Neural cell (in vitro differentiated cells): ENCODE measurements around the gene TRIM5. TPM values are rescaled to one million over a fixed set of nuclear protein-coding genes. Genes with fewer than 3 reads are reported as not detected.

Experiments
- H2AFZ ChIP-seq: fragments of 200-600, 300-800 bp; sonication (generic), shearing (Covaris generic); 2 replicates; pipeline ENCODE4 v1.6.0; 2014; ENCODE audit warnings: low read depth, mild to moderate bottlenecking, antibody characterized with exemption, low read length, moderate library complexity
- H3F3A ChIP-seq: fragments of 200-600 bp; shearing (Covaris generic); 2 replicates; pipeline ENCODE4 v1.6.1; 2016; ENCODE audit warnings: mild to moderate bottlenecking, moderate library complexity, mixed read lengths, antibody characterized with exemption, low read length; ENCODE audit not compliant: insufficient read depth, poor library complexity, severe bottlenecking
- H3K27ac ChIP-seq: fragments of 200-600, 300-800 bp; sonication (generic), shearing (Covaris generic); 2 replicates; pipeline ENCODE4 v1.5.1; 2014; ENCODE audit warnings: mild to moderate bottlenecking, low read length, moderate library complexity
- H3K27me3 ChIP-seq: fragments of 300-800, 200-600 bp; sonication (generic), shearing (Covaris generic); 2 replicates; pipeline ENCODE4 v1.6.0; 2014; ENCODE audit warnings: mild to moderate bottlenecking, low read depth, low read length, moderate library complexity; ENCODE audit not compliant: insufficient read depth
- H3K36me3 ChIP-seq: fragments of 300-800, 200-600 bp; sonication (generic), shearing (Covaris generic); 2 replicates; pipeline ENCODE4 v1.5.1; 2014; ENCODE audit warnings: mild to moderate bottlenecking, antibody characterized with exemption, low read length, moderate library complexity; ENCODE audit not compliant: insufficient read depth
- H3K4me2 ChIP-seq: fragments of 300-800, 200-600 bp; sonication (generic), shearing (Covaris generic); 2 replicates; pipeline ENCODE4 v1.6.0; 2014; ENCODE audit warnings: mild to moderate bottlenecking, low read length
- H3K4me3 ChIP-seq: fragments of 300-800, 200-600 bp; sonication (generic), shearing (Covaris generic); 2 replicates; pipeline ENCODE4 v1.5.1; 2014; ENCODE audit warnings: mild to moderate bottlenecking, low read length, moderate library complexity
- H3K79me2 ChIP-seq: fragments of 200-600 bp; shearing (Covaris generic); replicated peaks from 2 replicates; pipeline ENCODE4 v1.6.0; 2014; ENCODE audit warnings: mild to moderate bottlenecking, low read length, moderate library complexity; ENCODE audit not compliant: insufficient read depth
- H3K9ac ChIP-seq: fragments of 300-800, 200-600 bp; sonication (generic), shearing (Covaris generic); 2 replicates; pipeline ENCODE4 v1.6.1; 2016; ENCODE audit warnings: mild to moderate bottlenecking, low read length, mixed read lengths
- H3K9me2 ChIP-seq: fragments of 200-600 bp; shearing (Covaris generic); 2 replicates; pipeline ENCODE4 v1.6.1; 2016; ENCODE audit warnings: mild to moderate bottlenecking, low read length, mixed read lengths; ENCODE audit not compliant: insufficient read depth
- H3K9me3 ChIP-seq: fragments of 200-600, 300-800 bp; sonication (generic), shearing (Covaris generic); 2 replicates; pipeline ENCODE4 v1.6.1; 2016; ENCODE audit warnings: mild to moderate bottlenecking, mixed run types, low read length, moderate library complexity, mixed read lengths
- H4K20me1 ChIP-seq: fragments of 200-600 bp; shearing (Covaris generic); 2 replicates; pipeline ENCODE4 v1.6.1; 2016; ENCODE audit warnings: mild to moderate bottlenecking, mixed run types; ENCODE audit not compliant: insufficient read depth
- EP300 ChIP-seq: fragments of 450-650 bp; conservative IDR thresholded peaks from 2 replicates; pipeline ENCODE4 v1.6.1; 2014; ENCODE audit warnings: antibody characterized with exemption, mild to moderate bottlenecking, moderate library complexity; ENCODE audit not compliant: poor library complexity, severe bottlenecking
- EZH2 ChIP-seq: fragments of 200-600, 300-800 bp; shearing (Covaris generic), sonication (generic); IDR thresholded peaks from 2 replicates; pipeline ENCODE4 v1.6.1; 2014; ENCODE audit warnings: antibody characterized with exemption, low read length, borderline replicate concordance, mild to moderate bottlenecking; ENCODE audit not compliant: insufficient read depth, poor library complexity, severe bottlenecking
- MXI1 ChIP-seq: fragments of 450-650 bp; conservative IDR thresholded peaks from 2 replicates; pipeline ENCODE4 v1.6.1; 2014; ENCODE audit warnings: antibody characterized with exemption, mild to moderate bottlenecking; ENCODE audit not compliant: poor library complexity, severe bottlenecking
- POLR2AphosphoS5 ChIP-seq: IDR thresholded peaks from 2 replicates; pipeline ENCODE4 v1.6.1; 2012
- RAD21 ChIP-seq: fragments of 450-650 bp; conservative IDR thresholded peaks from 2 replicates; pipeline ENCODE4 v1.6.1; 2014; ENCODE audit warnings: antibody characterized with exemption, mild to moderate bottlenecking, moderate library complexity
- REST ChIP-seq: IDR thresholded peaks from 2 replicates; pipeline ENCODE4 v1.6.1; 2012; ENCODE audit warnings: borderline replicate concordance
- SMC3 ChIP-seq: fragments of 450-650 bp; conservative IDR thresholded peaks from 2 replicates; pipeline ENCODE4 v1.6.1; 2014; ENCODE audit warnings: antibody characterized with exemption, mild to moderate bottlenecking, moderate library complexity; ENCODE audit not compliant: poor library complexity
- TAF1 ChIP-seq: IDR thresholded peaks from 2 replicates; pipeline ENCODE4 v1.6.1; 2012; ENCODE audit warnings: low read depth
- polyA plus RNA-seq: library from polyadenylated mRNA; depleted of rRNA; stranded (reverse); fragments of >200 nt; gene quantifications from 2 replicates; pipeline ENCODE4 v1.2.3, GENCODE V29; 2014
- TF ChIP-seq, protein P1 (sequence below): fragments of 450-650 bp; IDR thresholded peaks from 2 replicates; pipeline ENCODE4 v1.5.1; 2014; ENCODE audit warnings: antibody characterized with exemption, mild to moderate bottlenecking, moderate library complexity; ENCODE audit not compliant: poor library complexity, severe bottlenecking

Gene TRIM5
- polyA plus RNA-seq, 1 donor from 2014 or later = 2.0 TPM

GRCh38 chr11:5671831-5672230 is 13.0 kb downstream of the TRIM5 start:
- Histone ChIP-seq H3K4me3 (no peak overlapping the region), H3K27me3 (no peaks in the 10 kb centered on the region), H2AFZ (no peak overlapping the region), H3K79me2 (no peaks in the 10 kb centered on the region), H3K9me2 (no peaks in the 10 kb centered on the region), H3K9ac (no peak overlapping the region), H3K36me3 (no peaks in the 10 kb centered on the region), H3F3A (no peaks in the 10 kb centered on the region), H3K27ac (no peak overlapping the region), H3K4me2 (no peak overlapping the region), H4K20me1 (no peaks in the 10 kb centered on the region), H3K9me3 (no peaks in the 10 kb centered on the region)
- TF ChIP-seq POLR2AphosphoS5 (no peak), MXI1 (no peak), RAD21 (no peak), EZH2 (no peak), TAF1 (no peak), EP300 (no peak), REST (no peak), SMC3 (no peak)
- TF ChIP-seq, protein P1, sequence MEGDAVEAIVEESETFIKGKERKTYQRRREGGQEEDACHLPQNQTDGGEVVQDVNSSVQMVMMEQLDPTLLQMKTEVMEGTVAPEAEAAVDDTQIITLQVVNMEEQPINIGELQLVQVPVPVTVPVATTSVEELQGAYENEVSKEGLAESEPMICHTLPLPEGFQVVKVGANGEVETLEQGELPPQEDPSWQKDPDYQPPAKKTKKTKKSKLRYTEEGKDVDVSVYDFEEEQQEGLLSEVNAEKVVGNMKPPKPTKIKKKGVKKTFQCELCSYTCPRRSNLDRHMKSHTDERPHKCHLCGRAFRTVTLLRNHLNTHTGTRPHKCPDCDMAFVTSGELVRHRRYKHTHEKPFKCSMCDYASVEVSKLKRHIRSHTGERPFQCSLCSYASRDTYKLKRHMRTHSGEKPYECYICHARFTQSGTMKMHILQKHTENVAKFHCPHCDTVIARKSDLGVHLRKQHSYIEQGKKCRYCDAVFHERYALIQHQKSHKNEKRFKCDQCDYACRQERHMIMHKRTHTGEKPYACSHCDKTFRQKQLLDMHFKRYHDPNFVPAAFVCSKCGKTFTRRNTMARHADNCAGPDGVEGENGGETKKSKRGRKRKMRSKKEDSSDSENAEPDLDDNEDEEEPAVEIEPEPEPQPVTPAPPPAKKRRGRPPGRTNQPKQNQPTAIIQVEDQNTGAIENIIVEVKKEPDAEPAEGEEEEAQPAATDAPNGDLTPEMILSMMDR = no peak

DNA sequence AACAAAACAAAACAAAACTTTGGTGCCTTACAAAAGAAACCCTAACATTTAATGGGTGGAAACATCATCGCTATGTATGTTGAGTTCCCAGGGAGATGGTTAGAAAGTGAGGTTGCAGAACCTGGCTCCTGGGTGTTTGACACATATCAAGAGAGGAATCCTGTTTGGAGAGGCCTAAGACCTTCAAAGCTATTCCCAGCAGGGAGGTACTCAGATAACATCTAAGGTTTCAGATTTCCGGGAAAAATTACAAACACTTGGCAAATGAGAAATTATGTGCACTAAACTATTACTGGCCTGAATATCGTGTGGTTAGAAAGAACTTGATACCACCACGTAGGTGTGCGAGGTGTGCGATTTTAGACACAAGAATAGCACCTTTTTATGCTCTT is 18.5 kb downstream of the TRIM5 start:
- H3F3A ChIP-seq = no peaks in the 10 kb centered on the region
- no peaks in the 10 kb centered on the region for H4K20me1 ChIP-seq
- H3K4me2 ChIP-seq = no peak overlapping the region
- H3K4me3 ChIP-seq = no peak overlapping the region
- no peaks in the 10 kb centered on the region for H3K36me3 ChIP-seq
- H3K27ac ChIP-seq = no peak overlapping the region
- TF ChIP-seq POLR2AphosphoS5 = no peak
- no peak overlapping the region for H3K9ac ChIP-seq
- no peaks in the 10 kb centered on the region for H3K79me2 ChIP-seq
- H3K9me3 ChIP-seq = no peaks in the 10 kb centered on the region
- no peaks in the 10 kb centered on the region for H3K27me3 ChIP-seq
- H3K9me2 ChIP-seq = no peaks in the 10 kb centered on the region
- no peak overlapping the region for H2AFZ ChIP-seq
